K562 (cell line): Measurements from ENCODE around the gene FGFR1OP2. TPM values are rescaled to one million over a fixed set of nuclear protein-coding genes. Genes with fewer than 3 reads are reported as not detected.

Experiments
- BCOR ChIP-seq: fragments of 450-650 bp; IDR thresholded peaks from 2 replicates; pipeline ENCODE4 v1.6.1; 2016
- C11orf30 ChIP-seq: fragments of 450-650 bp; IDR thresholded peaks from 2 replicates; pipeline ENCODE4 v1.6.1; 2016; ENCODE audit warnings: low read depth, mild to moderate bottlenecking
- CBX8 ChIP-seq: fragments of 200-600 bp; sonication (generic); IDR thresholded peaks from 2 replicates; pipeline ENCODE4 v1.6.1; 2012; ENCODE audit warnings: borderline replicate concordance, mixed run types, low read depth, mild to moderate bottlenecking, moderate library complexity, mixed read lengths, low read length, control low read depth, inconsistent platforms; ENCODE audit not compliant: poor library complexity, severe bottlenecking; ENCODE audit errors: extremely low read depth
- CUX1 ChIP-seq: fragments of 200-800 bp; sonication (Bioruptor generic); IDR thresholded peaks from 2 replicates; pipeline ENCODE4 v1.6.1; 2016; ENCODE audit warnings: missing genetic modification characterization, missing compliant biosample characterization
- EZH2 ChIP-seq: IDR thresholded peaks from 2 replicates; pipeline ENCODE4 v1.6.1; 2012; ENCODE audit warnings: low read depth, mild to moderate bottlenecking, inconsistent platforms, low read length, borderline replicate concordance
- HDAC1 ChIP-seq, 2 experiments: fragments of 450-650 bp; IDR thresholded peaks; 2 replicates each; pipeline ENCODE4 v1.6.1; 2016 to 2017; ENCODE audit warnings: inconsistent platforms in 1 of 2, mild to moderate bottlenecking in 1 of 2, moderate library complexity in 1 of 2
- TFAM ChIP-seq: fragments of 250-450 bp; sonication (Bioruptor Pico); conservative IDR thresholded peaks from 2 replicates; pipeline ENCODE4 v1.5.0; 2021; ENCODE audit warnings: mild to moderate bottlenecking, moderate library complexity
- YY1 ChIP-seq, 3 experiments: IDR thresholded peaks; 2 replicates each; pipeline ENCODE4 v1.6.1; 2011; ENCODE audit warnings: low read length in 2 of 3, mild to moderate bottlenecking in 2 of 3, moderate library complexity in 2 of 3, borderline replicate concordance in 1 of 3, control low read depth in 1 of 3, low read depth in 1 of 3; ENCODE audit not compliant: insufficient read depth in 3 of 3, insufficient replicate concordance in 2 of 3, control insufficient read depth in 1 of 3, insufficient read length in 1 of 3; ENCODE audit errors: extremely low read depth in 1 of 3
- polyA plus RNA-seq, 8 experiments: library from polyadenylated mRNA; depleted of rRNA in 4 of 8; stranded (reverse) in 5 of 8; unstranded in 3 of 8; fragments of >200 nt; fragmentation: Nextera tagmentation in 2 of 8; fragmentation: Illumina TruSeq in 1 of 8; extraction: Ambion mirVana in 2 of 8; extraction: Trizol in 1 of 8; gene quantifications; 2 replicates each; pipeline versions ENCODE4 v1.2.1 to v1.2.3, GENCODE V29; 2011 to 2014; ENCODE audit warnings: inconsistent platforms in 1 of 8, missing spikeins in 1 of 8
- total RNA-seq, 7 experiments: library from RNA; depleted of rRNA in 6 of 7; stranded (reverse); fragments of >200 nt in 6 of 7; fragmentation: Illumina TruSeq in 2 of 7; extraction: Trizol in 2 of 7; gene quantifications; 2 replicates each; pipeline versions ENCODE4 v1.2.1 to v1.2.3, GENCODE V29; 2011 to 2021; ENCODE audit warnings: low replicate concordance in 1 of 7
- TF ChIP-seq, protein P1 (sequence below): IDR thresholded peaks from 2 replicates; pipeline ENCODE4 v1.6.1; 2012; ENCODE audit warnings: low read depth, low read length, improper control_type of control experiment, borderline replicate concordance
- TF ChIP-seq, protein P2 (sequence below): fragments of 150-350 bp; IDR thresholded peaks from 2 replicates; pipeline ENCODE4 v1.6.1; 2014; ENCODE audit warnings: low read depth, mild to moderate bottlenecking, low read length, borderline replicate concordance
- TF ChIP-seq, protein P3 (sequence below), 2 experiments: IDR thresholded peaks in 1 of 2; conservative IDR thresholded peaks in 1 of 2; 2 replicates each; pipeline ENCODE4 v1.6.1; 2016; ENCODE audit warnings: low read depth in 2 of 2, mild to moderate bottlenecking in 1 of 2, missing compliant biosample characterization in 1 of 2, missing genetic modification characterization in 1 of 2, moderate library complexity in 1 of 2

Gene FGFR1OP2
- total and polyA plus RNA-seq, 9 of the 15 experiments (the other 6 are each of a cell fraction or from before 2014, with no cell fraction given) = 31.6 to 49.0 (median 37.1) TPM

DNA sequence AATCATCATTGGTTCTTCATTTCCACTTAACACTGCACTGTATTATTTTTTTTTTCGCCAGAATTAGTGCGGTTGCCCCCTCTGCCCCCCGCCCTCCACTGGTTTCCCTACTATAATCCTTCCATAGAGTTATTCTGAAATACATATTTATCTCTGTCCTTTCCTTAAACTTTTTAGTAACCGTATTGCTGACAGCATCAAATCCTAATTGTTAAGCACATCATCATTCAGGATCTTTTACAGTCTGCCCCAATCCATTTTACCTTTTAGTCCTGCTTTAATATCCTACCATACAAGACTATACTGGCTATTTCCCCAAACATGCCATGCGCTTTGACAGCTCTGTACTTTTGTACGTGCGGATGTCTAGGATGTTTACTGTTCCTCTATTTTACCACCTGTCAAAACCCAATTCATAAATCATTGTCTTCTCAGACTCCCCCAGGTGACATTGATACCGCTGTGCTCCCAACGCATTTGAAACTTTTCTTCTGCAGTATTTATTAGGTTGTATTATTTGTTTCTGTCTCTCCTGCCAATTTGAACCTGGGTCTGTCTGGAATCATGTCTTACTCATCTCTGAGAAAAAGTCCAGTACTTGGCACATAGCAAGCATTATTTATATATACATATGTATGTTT lies 1.0 kb downstream of the FGFR1OP2 start (continued):
- no peak for TF ChIP-seq CUX1 (CRISPR knock-in tag)
- TF ChIP-seq, protein P1, sequence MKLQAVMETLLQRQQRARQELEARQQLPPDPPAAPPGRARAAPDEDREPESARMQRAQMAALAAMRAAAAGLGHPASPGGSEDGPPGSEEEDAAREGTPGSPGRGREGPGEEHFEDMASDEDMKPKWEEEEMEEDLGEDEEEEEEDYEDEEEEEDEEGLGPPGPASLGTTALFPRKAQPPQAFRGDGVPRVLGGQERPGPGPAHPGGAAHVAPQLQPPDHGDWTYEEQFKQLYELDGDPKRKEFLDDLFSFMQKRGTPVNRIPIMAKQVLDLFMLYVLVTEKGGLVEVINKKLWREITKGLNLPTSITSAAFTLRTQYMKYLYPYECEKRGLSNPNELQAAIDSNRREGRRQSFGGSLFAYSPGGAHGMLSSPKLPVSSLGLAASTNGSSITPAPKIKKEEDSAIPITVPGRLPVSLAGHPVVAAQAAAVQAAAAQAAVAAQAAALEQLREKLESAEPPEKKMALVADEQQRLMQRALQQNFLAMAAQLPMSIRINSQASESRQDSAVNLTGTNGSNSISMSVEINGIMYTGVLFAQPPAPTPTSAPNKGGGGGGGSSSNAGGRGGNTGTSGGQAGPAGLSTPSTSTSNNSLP = no peak
- peak; percentile 41 for TF ChIP-seq C11orf30
- TF ChIP-seq HDAC1 (IDR thresholded peaks at IDR 0.05) = peak in 1 of 2 experiments; percentile 77; a peak in 2 of 4 replicates
- TF ChIP-seq, protein P2, sequence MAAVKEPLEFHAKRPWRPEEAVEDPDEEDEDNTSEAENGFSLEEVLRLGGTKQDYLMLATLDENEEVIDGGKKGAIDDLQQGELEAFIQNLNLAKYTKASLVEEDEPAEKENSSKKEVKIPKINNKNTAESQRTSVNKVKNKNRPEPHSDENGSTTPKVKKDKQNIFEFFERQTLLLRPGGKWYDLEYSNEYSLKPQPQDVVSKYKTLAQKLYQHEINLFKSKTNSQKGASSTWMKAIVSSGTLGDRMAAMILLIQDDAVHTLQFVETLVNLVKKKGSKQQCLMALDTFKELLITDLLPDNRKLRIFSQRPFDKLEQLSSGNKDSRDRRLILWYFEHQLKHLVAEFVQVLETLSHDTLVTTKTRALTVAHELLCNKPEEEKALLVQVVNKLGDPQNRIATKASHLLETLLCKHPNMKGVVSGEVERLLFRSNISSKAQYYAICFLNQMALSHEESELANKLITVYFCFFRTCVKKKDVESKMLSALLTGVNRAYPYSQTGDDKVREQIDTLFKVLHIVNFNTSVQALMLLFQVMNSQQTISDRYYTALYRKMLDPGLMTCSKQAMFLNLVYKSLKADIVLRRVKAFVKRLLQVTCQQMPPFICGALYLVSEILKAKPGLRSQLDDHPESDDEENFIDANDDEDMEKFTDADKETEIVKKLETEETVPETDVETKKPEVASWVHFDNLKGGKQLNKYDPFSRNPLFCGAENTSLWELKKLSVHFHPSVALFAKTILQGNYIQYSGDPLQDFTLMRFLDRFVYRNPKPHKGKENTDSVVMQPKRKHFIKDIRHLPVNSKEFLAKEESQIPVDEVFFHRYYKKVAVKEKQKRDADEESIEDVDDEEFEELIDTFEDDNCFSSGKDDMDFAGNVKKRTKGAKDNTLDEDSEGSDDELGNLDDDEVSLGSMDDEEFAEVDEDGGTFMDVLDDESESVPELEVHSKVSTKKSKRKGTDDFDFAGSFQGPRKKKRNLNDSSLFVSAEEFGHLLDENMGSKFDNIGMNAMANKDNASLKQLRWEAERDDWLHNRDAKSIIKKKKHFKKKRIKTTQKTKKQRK = no peak
- TF ChIP-seq TFAM (CRISPR knock-in tag) = no peak
- TF ChIP-seq EZH2 = no peak
- no peak for TF ChIP-seq YY1 (IDR thresholded peaks at IDR 0.05; ENCODE audit: borderline replicate concordance in 1 of 3, control insufficient read depth in 1 of 3, extremely low read depth in 1 of 3, insufficient read depth in 3 of 3, insufficient read length in 1 of 3, insufficient replicate concordance in 2 of 3, low read depth in 1 of 3, low read length in 2 of 3)
- TF ChIP-seq, protein P3, sequence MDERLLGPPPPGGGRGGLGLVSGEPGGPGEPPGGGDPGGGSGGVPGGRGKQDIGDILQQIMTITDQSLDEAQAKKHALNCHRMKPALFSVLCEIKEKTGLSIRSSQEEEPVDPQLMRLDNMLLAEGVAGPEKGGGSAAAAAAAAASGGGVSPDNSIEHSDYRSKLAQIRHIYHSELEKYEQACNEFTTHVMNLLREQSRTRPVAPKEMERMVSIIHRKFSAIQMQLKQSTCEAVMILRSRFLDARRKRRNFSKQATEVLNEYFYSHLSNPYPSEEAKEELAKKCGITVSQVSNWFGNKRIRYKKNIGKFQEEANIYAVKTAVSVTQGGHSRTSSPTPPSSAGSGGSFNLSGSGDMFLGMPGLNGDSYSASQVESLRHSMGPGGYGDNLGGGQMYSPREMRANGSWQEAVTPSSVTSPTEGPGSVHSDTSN (CRISPR knock-in tag; IDR thresholded peaks at IDR 0.05; ENCODE audit: low read depth) = 0 out of 2 replicates have a peak, but pooled peaks have one; percentile 29
- TF ChIP-seq, protein P3 (tag; conservative IDR thresholded peaks at IDR 0.05; ENCODE audit: low read depth) = peak; percentile 83
- TF ChIP-seq CBX8 = no peak
- TF ChIP-seq BCOR = no peak
